H9 (cell line): ENCODE results near the gene DIS3L2. TPM values are rescaled to one million over a fixed set of nuclear protein-coding genes. Genes with fewer than 3 reads are reported as not detected.

ENCODE experiments used
- DNase-seq: peaks from one replicate; pipeline ENCODE4 v3.0.0-alpha.2; 2017
- H2AFZ ChIP-seq: one replicate; pipeline ENCODE4 v1.6.1; 2013; ENCODE audit warnings: mild to moderate bottlenecking, low read length, control low read depth, moderate library complexity
- H2AK5ac ChIP-seq: 2 replicates; pipeline ENCODE4 v1.6.1; 2013; ENCODE audit warnings: low read length, control low read depth, mixed read lengths; ENCODE audit not compliant: insufficient read length
- H2BK120ac ChIP-seq: one replicate; pipeline ENCODE4 v1.6.1; 2013; ENCODE audit warnings: low read depth, mild to moderate bottlenecking, low read length, control low read depth, inconsistent platforms; ENCODE audit not compliant: poor library complexity, severe bottlenecking
- H2BK12ac ChIP-seq: 2 replicates; pipeline ENCODE4 v1.6.1; 2013; ENCODE audit warnings: low read length, control low read depth, mixed read lengths, low read depth; ENCODE audit not compliant: insufficient read length
- H2BK15ac ChIP-seq: 2 replicates; pipeline ENCODE4 v1.6.1; 2013; ENCODE audit warnings: low read depth, low read length, control low read depth
- H2BK20ac ChIP-seq: one replicate; pipeline ENCODE4 v1.6.1; 2013; ENCODE audit warnings: low read depth, mild to moderate bottlenecking, low read length, control low read depth, inconsistent platforms; ENCODE audit not compliant: poor library complexity, severe bottlenecking
- H2BK5ac ChIP-seq: 2 replicates; pipeline ENCODE4 v1.6.1; 2013; ENCODE audit warnings: low read length, control low read depth, mixed read lengths; ENCODE audit not compliant: insufficient read length
- H3K14ac ChIP-seq: 2 replicates; pipeline ENCODE4 v1.6.1; 2013; ENCODE audit warnings: low read length, control low read depth; ENCODE audit not compliant: insufficient read depth
- H3K18ac ChIP-seq: 2 replicates; pipeline ENCODE4 v1.6.1; 2013; ENCODE audit warnings: low read depth, mild to moderate bottlenecking, mixed read lengths, low read length, control low read depth; ENCODE audit not compliant: insufficient read length
- H3K23ac ChIP-seq: 2 replicates; pipeline ENCODE4 v1.6.1; 2013; ENCODE audit warnings: low read length, control low read depth, mixed read lengths, low read depth; ENCODE audit not compliant: insufficient read length
- H3K23me2 ChIP-seq: 2 replicates; pipeline ENCODE4 v1.6.1; 2013; ENCODE audit warnings: low read depth, mild to moderate bottlenecking, mixed read lengths, low read length, control low read depth; ENCODE audit not compliant: insufficient read length, poor library complexity, severe bottlenecking
- H3K27ac ChIP-seq: 2 replicates; pipeline ENCODE4 v1.5.1; 2013; ENCODE audit warnings: low read length, control low read depth, mixed read lengths, low read depth; ENCODE audit not compliant: insufficient read length
- H3K27me3 ChIP-seq: 2 replicates; pipeline ENCODE4 v1.6.1; 2013; ENCODE audit warnings: low read length, control low read depth, inconsistent platforms; ENCODE audit not compliant: insufficient read depth
- H3K4ac ChIP-seq: 2 replicates; pipeline ENCODE4 v1.6.1; 2013; ENCODE audit warnings: low read depth, mild to moderate bottlenecking, control low read depth, inconsistent platforms, low read length, moderate library complexity
- H3K4me1 ChIP-seq: 2 replicates; pipeline ENCODE4 v1.6.1; 2013; ENCODE audit warnings: low read length, control low read depth, inconsistent platforms; ENCODE audit not compliant: insufficient read depth
- H3K4me2 ChIP-seq: 2 replicates; pipeline ENCODE4 v1.6.1; 2013; ENCODE audit warnings: low read length, control low read depth, mixed read lengths; ENCODE audit not compliant: insufficient read length, insufficient read depth
- H3K56ac ChIP-seq: 2 replicates; pipeline ENCODE4 v1.6.1; 2013; ENCODE audit warnings: low read depth, mild to moderate bottlenecking, mixed read lengths, low read length, control low read depth; ENCODE audit not compliant: insufficient read length
- H3K79me1 ChIP-seq: 2 replicates; pipeline ENCODE4 v1.6.1; 2013; ENCODE audit warnings: low read depth, mild to moderate bottlenecking, moderate library complexity, low read length, control low read depth, inconsistent platforms; ENCODE audit not compliant: insufficient read depth, poor library complexity, severe bottlenecking
- H3K79me2 ChIP-seq: 2 replicates; pipeline ENCODE4 v1.6.1; 2013; ENCODE audit warnings: low read length, control low read depth, inconsistent platforms; ENCODE audit not compliant: insufficient read depth
- H3K9ac ChIP-seq: 2 replicates; pipeline ENCODE4 v1.6.1; 2013; ENCODE audit warnings: low read length, control low read depth, mixed read lengths; ENCODE audit not compliant: insufficient read length; ENCODE audit errors: extremely low read depth
- H3K9me3 ChIP-seq: one replicate; pipeline ENCODE4 v1.6.1; 2013; ENCODE audit warnings: low read depth, low read length, inconsistent platforms; ENCODE audit not compliant: control insufficient read depth
- H3T11ph ChIP-seq: one replicate; pipeline ENCODE4 v1.6.1; 2013; ENCODE audit warnings: mild to moderate bottlenecking, low read length, control low read depth, inconsistent platforms
- H4K20me1 ChIP-seq: one replicate; pipeline ENCODE4 v1.6.1; 2013; ENCODE audit not compliant: control insufficient read depth, insufficient read length, insufficient read depth
- H4K5ac ChIP-seq: 2 replicates; pipeline ENCODE4 v1.6.1; 2013; ENCODE audit warnings: low read depth, mild to moderate bottlenecking, mixed read lengths, low read length, control low read depth; ENCODE audit not compliant: insufficient read length
- H4K8ac ChIP-seq: replicated peaks from 2 replicates; pipeline ENCODE4 v1.6.1; 2013; ENCODE audit warnings: low read length, control low read depth, mixed read lengths, low read depth; ENCODE audit not compliant: insufficient read length
- H4K91ac ChIP-seq: 2 replicates; pipeline ENCODE4 v1.6.1; 2013; ENCODE audit warnings: low read depth, mild to moderate bottlenecking, moderate library complexity, mixed read lengths, low read length, control low read depth; ENCODE audit not compliant: insufficient read length
- H3K27ac Mint-ChIP-seq, 3 experiments: 2 replicates in 2 of 3; 3 replicates in 1 of 3; pipeline ENCODE4 v1.8.0; 2020 to 2021; ENCODE audit warnings: mixed read lengths in 3 of 3, mild to moderate bottlenecking in 1 of 3, moderate library complexity in 1 of 3
- H3K27me3 Mint-ChIP-seq: 2 replicates; pipeline ENCODE4 v1.8.0; 2021; ENCODE audit warnings: low read depth, mild to moderate bottlenecking, moderate library complexity, mixed read lengths
- H3K36me3 Mint-ChIP-seq, 3 experiments: 2 replicates in 2 of 3; 3 replicates in 1 of 3; pipeline ENCODE4 v1.8.0; 2020 to 2021; ENCODE audit warnings: low read depth in 3 of 3, mixed read lengths in 3 of 3; ENCODE audit not compliant: insufficient read depth in 1 of 3
- H3K4me1 Mint-ChIP-seq, 2 experiments: 2 replicates each; pipeline ENCODE4 v1.8.0; 2020; ENCODE audit warnings: mixed read lengths in 2 of 2
- H3K4me3 Mint-ChIP-seq, 2 experiments: 2 replicates in 1 of 2; 3 replicates in 1 of 2; pipeline ENCODE4 v1.8.0; 2020 to 2021; ENCODE audit warnings: mild to moderate bottlenecking in 2 of 2, mixed read lengths in 2 of 2, moderate library complexity in 1 of 2
- H3K9me3 Mint-ChIP-seq, 2 experiments: 2 replicates in 1 of 2; 3 replicates in 1 of 2; pipeline ENCODE4 v1.8.0; 2020; ENCODE audit warnings: mild to moderate bottlenecking in 2 of 2, mixed read lengths in 2 of 2, moderate library complexity in 1 of 2
- CTCF ChIP-seq: fragments of 200-600 bp; sonication (generic); conservative IDR thresholded peaks from 3 replicates; pipeline ENCODE4 v1.8.0; 2021; ENCODE audit warnings: antibody characterized with exemption, mild to moderate bottlenecking
- WGBS: extraction: QIAGEN DNeasy Blood & Tissue Kit; methylation state at CpG from one replicate; pipeline ENCODE4 v1.1.7; 2013; ENCODE audit warnings: missing lambda C conversion rate, low lambda C conversion rate, mixed read lengths; ENCODE audit not compliant: insufficient read length; ENCODE audit errors: extremely low coverage; 5-methylcytosine and 5-hydroxymethylcytosine counted together
- total RNA-seq: library from RNA; stranded (reverse); gene quantifications from 2 replicates; pipeline ENCODE4 v1.2.1, GENCODE V29; 2021

Gene DIS3L2
- total RNA-seq, 1 experiment from 2014 or later: 28.1 TPM

GRCh38 chr2:232361646-232362045, 400.1 kb downstream of the DIS3L2 start:
- Histone ChIP-seq H4K91ac (no peak overlapping the region), H4K8ac (no peak overlapping the region), H3K18ac (no peak overlapping the region), H3K27me3 (no peaks in the 10 kb centered on the region), H3K56ac (no peak overlapping the region), H2AK5ac (no peak overlapping the region), H3K79me1 (no peaks in the 10 kb centered on the region), H3K9ac (no peak overlapping the region), H2BK120ac (no peak overlapping the region), H3K79me2 (no peaks in the 10 kb centered on the region), H2BK5ac (no peak overlapping the region), H3K23me2 (no peaks in the 10 kb centered on the region), H4K5ac (no peak overlapping the region), H2BK15ac (no peak overlapping the region), H3K9me3 (no peaks in the 10 kb centered on the region), H2BK20ac (no peak overlapping the region), H3K4ac (no peak overlapping the region), H4K20me1 (no peaks in the 10 kb centered on the region), H2BK12ac (no peak overlapping the region), H3K14ac (no peak overlapping the region), H3K4me2 (no peak overlapping the region), H3T11ph (no peak overlapping the region), H3K27ac (no peak overlapping the region), H3K4me1 (peaks cover 3% of the 10 kb centered on the region; the same call in 1 of the 2 replicates), H3K23ac (no peak overlapping the region), H2AFZ (no peak overlapping the region)
- TF ChIP-seq CTCF: no peak
- Mint-ChIP-seq H3K36me3 (peaks cover 2 to 6% (median 2%) of the 10 kb centered on the region in 3 experiments; a peak in 4 of 7 replicates), H3K4me1 (peaks cover 11 to 19% of the 10 kb centered on the region in 2 experiments), H3K27me3 (peaks cover 5% of the 10 kb centered on the region), H3K4me3 (no peak overlapping the region), H3K9me3 (peaks cover 3 to 5% of the 10 kb centered on the region in 2 experiments; a peak in 2 of 5 replicates), H3K27ac (no peak overlapping the region)
- no CpG with 5 or more reads among the region's 5 CpGs for WGBS
- no peak for DNase-seq
